HG03521 (cell line): Measurements from ENCODE around the gene RNF150.

Source experiments
- ATAC-seq: cut with Tn5 transposase; IDR thresholded peaks from one replicate; pipeline ENCODE4 v1.9.1; 2021; ENCODE audit warnings: mild to moderate bottlenecking, moderate library complexity; ENCODE audit not compliant: unreplicated experiment

The RNF150 gene

GRCh38 chr4:141035920-141036319 lies 97.3 kb downstream of the RNF150 start:
- no peak for ATAC-seq

- ATAC-seq = no peak
Observed at GRCh38 chr4:141028024-141028529, 105.2 kb downstream of the RNF150 start.

GRCh38 chr4:141027421-141027820 lies 105.8 kb downstream of the RNF150 start:
- ATAC-seq = no peak

GRCh38 chr4:141026900-141027299 lies 106.4 kb downstream of the RNF150 start:
- no peak for ATAC-seq

- ATAC-seq = no peak
Observed at GRCh38 chr4:141023051-141023450, 110.2 kb downstream of the RNF150 start.

- ATAC-seq = no peak
Observed at GRCh38 chr4:141022111-141022695, 111.1 kb downstream of the RNF150 start.

GRCh38 chr4:141021397-141022110 lies 111.7 kb downstream of the RNF150 start:
- ATAC-seq = no peak

GRCh38 chr4:141020801-141021261 lies 112.4 kb downstream of the RNF150 start:
- ATAC-seq = no peak

GRCh38 chr4:141019768-141020167 lies 113.5 kb downstream of the RNF150 start:
- ATAC-seq = no peak

- no peak for ATAC-seq
Observed at GRCh38 chr4:141016117-141016798, 117.0 kb downstream of the RNF150 start.

- ATAC-seq = no peak
Observed at GRCh38 chr4:141013899-141014298, 119.4 kb downstream of the RNF150 start.

- no peak for ATAC-seq
Observed at GRCh38 chr4:141011901-141012315, 121.4 kb downstream of the RNF150 start.

GRCh38 chr4:141009931-141010330 lies 123.3 kb downstream of the RNF150 start:
- no peak for ATAC-seq

GRCh38 chr4:141009129-141009528 lies 124.1 kb downstream of the RNF150 start:
- no peak for ATAC-seq

GRCh38 chr4:141006242-141006802 lies 126.9 kb downstream of the RNF150 start:
- ATAC-seq = no peak

- ATAC-seq = no peak
Observed at GRCh38 chr4:141004823-141005222, 128.4 kb downstream of the RNF150 start.

- ATAC-seq = no peak
Observed at GRCh38 chr4:141003193-141003592, 130.1 kb downstream of the RNF150 start.

GRCh38 chr4:141002323-141002805 lies 130.9 kb downstream of the RNF150 start:
- ATAC-seq = no peak

GRCh38 chr4:140996766-140997165 lies 136.5 kb downstream of the RNF150 start:
- ATAC-seq = no peak

- ATAC-seq = no peak
Observed at GRCh38 chr4:140995058-140995457, 138.2 kb downstream of the RNF150 start.

GRCh38 chr4:140994015-140994414 lies 139.3 kb downstream of the RNF150 start:
- ATAC-seq = no peak
